Psoas muscle (tissue), 8 donors: ENCODE results near the gene MVK. TPM values are rescaled to one million over a fixed set of nuclear protein-coding genes. Genes with fewer than 3 reads are reported as not detected.
"Not testable (repeated sequence)": the region's sequence is repeated elsewhere in the genome, so short reads cannot be mapped to it uniquely, and the experiment has no call there.

ENCODE experiments used
- ATAC-seq, 4 donors: fragments of 200-7000 bp; cut with Tn5 transposase; one replicate each; pipeline ENCODE4 v1.9.1; 2020; ENCODE audit warnings: moderate library complexity in 3 of 4, mild to moderate bottlenecking in 2 of 4
- DNase-seq, 2 donors: peaks; one replicate each; pipeline ENCODE4 v3.0.0-alpha.2; 2020
- H3K27ac ChIP-seq: fragments of 200-600 bp; one replicate; pipeline ENCODE4 v1.8.0; 2022
- H3K27me3 ChIP-seq, 3 donors: fragments of 200-600 bp in 1 of 3; one replicate each; pipeline versions ENCODE4 v1.6.1 to v1.8.0; 2013 to 2022; ENCODE audit warnings: low read length in 2 of 3, mild to moderate bottlenecking in 2 of 3, moderate library complexity in 1 of 3; ENCODE audit not compliant: insufficient read depth in 3 of 3
- H3K36me3 ChIP-seq, 2 donors: fragments of 200-600 bp in 1 of 2; one replicate each; pipeline versions ENCODE4 v1.6.1 to v1.8.0; 2013 to 2022; ENCODE audit warnings: low read depth in 1 of 2, mild to moderate bottlenecking in 1 of 2, moderate library complexity in 1 of 2; ENCODE audit not compliant: insufficient read depth in 1 of 2
- H3K4me1 ChIP-seq: fragments of 200-600 bp; one replicate; pipeline ENCODE4 v1.8.0; 2022
- H3K4me3 ChIP-seq: fragments of 200-600 bp; one replicate; pipeline ENCODE4 v1.8.0; 2022; ENCODE audit warnings: mild to moderate bottlenecking
- H3K9me3 ChIP-seq: fragments of 200-600 bp; one replicate; pipeline ENCODE4 v1.8.0; 2022
- WGBS, 3 donors: extraction: QIAGEN DNeasy Blood & Tissue Kit; methylation state at CpG; one replicate each; pipeline versions ENCODE4 v1.1.6 to v1.1.7; 2013; 5-methylcytosine and 5-hydroxymethylcytosine counted together
- intact Hi-C, 2 donors: fragments of 100-400 bp; cut with DNase I; formaldehyde crosslinking; loops; one replicate each; pipeline versions ENCODE4 v1.11.0 to v1.14.2; 2022
- polyA plus RNA-seq, 3 donors: library from polyadenylated mRNA; stranded (reverse); fragments of 200-250 nt; gene quantifications; one replicate each; pipeline ENCODE4 v1.2.3, GENCODE V29; 2013
- total RNA-seq, 4 donors: library from RNA; stranded (reverse); fragmentation: NEBNext Ultra II Directional in 2 of 4; extraction: Animal tissue kit (Norgen Biotek cat#: 25700) in 2 of 4; gene quantifications; one replicate each; pipeline versions ENCODE4 v1.2.1 to v1.2.4, GENCODE V29; 2021 to 2023
- TF ChIP-seq, protein P1 (sequence below): fragments of 200-600 bp; IDR thresholded peaks from one replicate; pipeline ENCODE4 v1.8.0; 2022; ENCODE audit warnings: antibody characterized with exemption
- donor health status: healthy with polysubstance abuse.
- donor health status: DM: no; HTN: no; CAD: no; lungs with moderate emphysema.
- donor health status: Bipolar disorder and iron deficiency.
- donor health status: healthy.
- donor health status: DM: yes; HTN: yes; CAD: no.
- donor health status: DM: no; HTN: no; CAD: no.
- donor health status: DM: no; HTN: no; CAD: no.
- donor health status: DM: yes; HTN: yes; CAD: no.

The MVK gene
- total and polyA plus RNA-seq, 7 donors = 6.4 to 11.4 (median 9.7) TPM

DNA sequence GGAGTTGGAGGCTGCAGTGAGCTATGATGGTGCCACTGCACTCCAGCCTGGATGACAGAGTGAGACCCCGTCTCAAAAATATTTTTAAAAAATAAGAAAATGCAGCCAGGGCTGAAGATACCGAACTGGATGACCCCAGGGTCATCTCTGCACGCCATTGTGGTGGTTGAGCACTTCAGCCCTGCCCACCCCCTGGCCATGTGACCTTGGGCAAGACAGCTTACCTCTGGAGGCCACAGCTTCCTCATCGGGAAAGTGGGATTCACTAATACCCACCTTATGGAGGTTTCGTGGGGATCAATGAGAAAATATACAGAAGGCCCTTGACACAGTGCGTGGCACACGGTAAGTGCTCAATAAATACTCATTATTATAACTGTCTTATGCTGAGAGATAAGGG is 25.5 kb downstream of the MVK start:
- Histone ChIP-seq H3K9me3 (no peaks in the 10 kb centered on the region), H3K27me3 (no peaks in the 10 kb centered on the region), H3K27ac (no peak overlapping the region), H3K36me3 (peaks cover 0 to 4% of the 10 kb centered on the region in 2 donors), H3K4me3 (no peak overlapping the region), H3K4me1 (peaks cover 24% of the 10 kb centered on the region)
- TF ChIP-seq, protein P1, sequence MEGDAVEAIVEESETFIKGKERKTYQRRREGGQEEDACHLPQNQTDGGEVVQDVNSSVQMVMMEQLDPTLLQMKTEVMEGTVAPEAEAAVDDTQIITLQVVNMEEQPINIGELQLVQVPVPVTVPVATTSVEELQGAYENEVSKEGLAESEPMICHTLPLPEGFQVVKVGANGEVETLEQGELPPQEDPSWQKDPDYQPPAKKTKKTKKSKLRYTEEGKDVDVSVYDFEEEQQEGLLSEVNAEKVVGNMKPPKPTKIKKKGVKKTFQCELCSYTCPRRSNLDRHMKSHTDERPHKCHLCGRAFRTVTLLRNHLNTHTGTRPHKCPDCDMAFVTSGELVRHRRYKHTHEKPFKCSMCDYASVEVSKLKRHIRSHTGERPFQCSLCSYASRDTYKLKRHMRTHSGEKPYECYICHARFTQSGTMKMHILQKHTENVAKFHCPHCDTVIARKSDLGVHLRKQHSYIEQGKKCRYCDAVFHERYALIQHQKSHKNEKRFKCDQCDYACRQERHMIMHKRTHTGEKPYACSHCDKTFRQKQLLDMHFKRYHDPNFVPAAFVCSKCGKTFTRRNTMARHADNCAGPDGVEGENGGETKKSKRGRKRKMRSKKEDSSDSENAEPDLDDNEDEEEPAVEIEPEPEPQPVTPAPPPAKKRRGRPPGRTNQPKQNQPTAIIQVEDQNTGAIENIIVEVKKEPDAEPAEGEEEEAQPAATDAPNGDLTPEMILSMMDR = no peak
- intact Hi-C loops = loop anchor here in 1 of 2 donors (5.0 kb wide), 2 partner anchors 77 to 118 kb away; no protein-coding TSS in a partner anchor
- WGBS, 3 donors = 84 to 90% (median 87%) methylated on average over 7 of the region's 7 CpGs
- DNase-seq (no peak), ATAC-seq (no peak)

DNA sequence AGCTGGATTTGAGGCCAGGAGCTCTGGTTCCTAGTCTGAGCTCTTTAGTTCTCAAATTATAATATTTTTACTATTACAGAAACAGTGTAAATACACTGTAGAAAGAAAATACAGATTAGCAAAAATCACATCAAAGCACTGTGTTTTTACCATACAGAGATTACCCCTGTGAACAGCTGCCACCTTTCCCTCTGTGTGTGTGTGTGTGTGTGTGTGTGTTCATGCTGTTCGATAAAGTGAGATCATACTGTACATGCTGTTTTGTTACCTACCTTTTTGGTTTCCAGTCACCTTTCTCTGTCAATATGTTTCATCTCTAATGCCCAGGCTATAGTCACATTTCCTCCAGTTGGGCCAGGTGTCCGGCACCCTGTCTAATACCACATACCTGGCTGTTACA is 26.9 kb downstream of the MVK start:
- Histone ChIP-seq H3K4me3 (no peak overlapping the region), H3K27ac (no peak overlapping the region), H3K4me1 (peaks cover 13% of the 10 kb centered on the region), H3K9me3 (no peaks in the 10 kb centered on the region), H3K27me3 (no peaks in the 10 kb centered on the region), H3K36me3 (peaks cover 0 to 4% of the 10 kb centered on the region in 2 donors)
- WGBS, 3 donors = 70 to 88% (median 81%) methylated on average over 2 of the region's 2 CpGs
- TF ChIP-seq, protein P1 = no peak
- intact Hi-C loops = loop anchor here in 1 of 2 donors (5.0 kb wide), 1 partner anchor 122 kb away; no protein-coding TSS in a partner anchor
- DNase-seq (no peak), ATAC-seq (no peak)

DNA sequence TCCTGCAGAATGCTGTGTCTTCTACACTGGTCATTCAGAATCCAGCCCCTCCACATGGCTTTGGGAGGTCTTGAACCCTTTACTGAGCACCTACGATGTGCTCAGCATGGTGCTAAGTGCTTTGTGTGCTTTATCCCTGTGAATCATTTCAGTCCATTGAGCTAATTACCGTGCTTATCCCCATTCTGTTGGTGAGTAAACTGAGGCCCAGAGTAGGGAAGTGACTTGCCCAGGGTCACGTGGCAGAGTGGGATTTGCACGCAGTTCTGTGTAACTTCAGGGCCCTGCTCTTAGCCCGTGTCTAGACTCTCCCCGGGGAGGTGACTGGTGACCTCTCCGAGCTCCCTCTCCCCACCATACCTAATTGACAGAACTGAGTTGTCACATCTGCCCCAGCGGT is 27.4 kb downstream of the MVK start:
- peaks cover 0 to 4% of the 10 kb centered on the region in 2 donors for H3K36me3 ChIP-seq
- 90 to 94% (median 92%) methylated on average over 8 of the region's 8 CpGs for WGBS, 3 donors
- DNase-seq (no peak), ATAC-seq (no peak)
- H3K4me1 ChIP-seq = peaks cover 13% of the 10 kb centered on the region
- H3K4me3 ChIP-seq = no peak overlapping the region
- no peaks in the 10 kb centered on the region for H3K27me3 ChIP-seq
- no peaks in the 10 kb centered on the region for H3K9me3 ChIP-seq
- no peak overlapping the region for H3K27ac ChIP-seq
- intact Hi-C loops = loop anchor here in 1 of 2 donors (5.0 kb wide), 1 partner anchor 121 kb away; no protein-coding TSS in a partner anchor
- TF ChIP-seq, protein P1 = no peak

DNA sequence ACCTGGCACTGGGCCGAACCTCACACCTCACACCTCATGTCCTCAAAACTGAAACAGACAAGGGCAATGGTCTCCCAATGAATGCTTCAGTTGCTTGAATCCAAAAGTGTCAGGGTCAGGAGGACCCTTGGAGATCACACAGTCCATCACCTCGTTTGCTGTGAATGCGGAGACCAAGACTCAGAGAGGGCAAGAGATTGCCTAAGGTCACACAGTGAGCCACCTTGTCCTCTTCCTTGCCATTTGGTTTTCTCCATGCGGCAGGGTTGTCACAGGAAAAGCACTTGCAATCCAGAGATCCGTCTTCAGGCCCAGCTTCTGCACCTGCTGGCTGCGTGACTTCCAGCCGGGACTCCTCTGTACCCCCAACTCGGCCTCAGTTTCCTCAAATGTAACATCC is 28.0 kb downstream of the MVK start:
- H3K4me3 ChIP-seq = no peak overlapping the region
- ATAC-seq (no peak), DNase-seq (no peak)
- H3K36me3 ChIP-seq = peaks cover 0 to 2% of the 10 kb centered on the region in 2 donors
- TF ChIP-seq, protein P1 = no peak
- WGBS, 3 donors = 85 to 90% (median 89%) methylated on average over 8 of the region's 8 CpGs
- H3K27me3 ChIP-seq = no peaks in the 10 kb centered on the region
- no peak overlapping the region for H3K27ac ChIP-seq
- no peaks in the 10 kb centered on the region for H3K9me3 ChIP-seq
- H3K4me1 ChIP-seq = peaks cover 17% of the 10 kb centered on the region
- intact Hi-C loops = loop anchor here in 1 of 2 donors (5.0 kb wide), 1 partner anchor 121 kb away; no protein-coding TSS in a partner anchor

DNA sequence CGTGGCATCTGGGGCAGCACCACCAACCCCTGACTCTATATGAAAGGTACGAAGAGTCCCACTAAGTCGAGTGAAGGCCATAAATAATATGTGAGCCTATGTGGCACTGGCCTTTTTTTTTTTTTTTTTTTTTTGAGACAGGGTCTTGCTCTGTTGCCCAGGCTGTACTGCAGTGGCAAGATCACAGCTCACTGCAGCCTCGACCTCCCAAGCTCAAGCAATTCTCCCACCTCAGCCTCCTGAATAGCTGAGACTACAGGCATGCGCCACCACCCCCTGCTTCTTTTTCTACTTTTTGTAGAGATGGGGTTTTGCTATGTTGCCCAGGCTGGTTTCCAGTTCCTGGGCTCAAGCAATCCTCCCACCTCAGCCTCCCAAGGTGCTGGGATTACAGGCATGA is 28.5 kb downstream of the MVK start:
- H3K27me3 ChIP-seq, H3K27ac ChIP-seq, H3K4me3 ChIP-seq, H3K36me3 ChIP-seq, H3K9me3 ChIP-seq, ATAC-seq, DNase-seq: not testable (repeated sequence)
- intact Hi-C loops = loop anchor here in 1 of 2 donors (5.0 kb wide), 1 partner anchor 120 kb away; no protein-coding TSS in a partner anchor
- peaks cover 21% of the 10 kb centered on the region for H3K4me1 ChIP-seq
- 90 to 94% (median 92%) methylated on average over 5 of the region's 5 CpGs for WGBS, 3 donors
